Measurements from ENCODE around the gene HCN2.

GRCh38 chr19:573519-573825 is 16.2 kb upstream of the HCN2 start:
- TF ChIP-seq CTCF (IDR thresholded peaks at IDR 0.05) = no peak
- no peak for TF ChIP-seq EZH2phosphoT487 (IDR thresholded peaks at IDR 0.05)
- no peak for TF ChIP-seq EZH2 (IDR thresholded peaks at IDR 0.05)

Measured in neural progenitor cell (in vitro differentiated cells).